HG03060 (cell line): Measurements from ENCODE around the gene GDF10.

Experiments
- ATAC-seq: cut with Tn5 transposase; IDR thresholded peaks from one replicate; pipeline ENCODE4 v1.9.1; 2021; ENCODE audit warnings: low read depth, moderate number of reproducible peaks; ENCODE audit not compliant: unreplicated experiment

Gene GDF10

DNA sequence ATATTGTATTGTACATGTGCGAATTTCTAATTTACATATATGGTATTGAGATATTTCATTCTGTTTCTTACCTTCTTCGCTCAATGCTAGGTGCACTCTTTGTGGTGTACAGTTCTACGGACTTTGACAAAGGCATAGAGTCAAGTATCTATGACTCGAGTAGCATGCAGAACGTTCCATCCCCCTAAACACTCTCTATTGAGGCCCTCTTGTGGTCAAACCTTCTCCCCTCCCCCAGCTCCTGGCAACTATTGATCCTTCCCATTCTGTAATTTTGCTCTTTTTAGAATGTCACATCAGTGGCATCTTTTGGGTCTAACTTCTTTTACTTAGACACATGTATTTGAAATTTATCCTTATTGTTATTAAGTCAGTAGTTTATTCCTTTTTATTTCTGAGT is 30.7 kb upstream of the GDF10 start:
- no peak for ATAC-seq

DNA sequence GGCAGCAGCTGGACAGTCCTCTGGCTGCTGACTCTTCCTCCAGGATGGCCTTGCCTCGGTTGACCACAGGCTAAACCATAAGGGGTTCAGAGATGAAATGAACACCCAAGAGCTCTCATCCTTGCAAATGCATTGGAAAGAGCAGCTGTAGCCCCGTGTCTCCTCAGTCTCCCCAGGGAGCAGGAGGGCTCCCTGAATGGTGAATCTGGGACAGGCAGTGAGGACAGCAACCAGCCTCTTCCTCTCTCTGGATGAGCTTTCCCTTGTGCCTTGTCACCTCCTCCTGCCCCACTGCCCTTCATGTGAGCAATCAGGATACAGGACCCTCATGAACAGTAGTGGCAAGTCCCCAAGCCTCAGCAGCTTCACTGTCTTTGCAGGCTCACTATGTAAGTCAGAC is 23.9 kb upstream of the GDF10 start:
- no peak for ATAC-seq

DNA sequence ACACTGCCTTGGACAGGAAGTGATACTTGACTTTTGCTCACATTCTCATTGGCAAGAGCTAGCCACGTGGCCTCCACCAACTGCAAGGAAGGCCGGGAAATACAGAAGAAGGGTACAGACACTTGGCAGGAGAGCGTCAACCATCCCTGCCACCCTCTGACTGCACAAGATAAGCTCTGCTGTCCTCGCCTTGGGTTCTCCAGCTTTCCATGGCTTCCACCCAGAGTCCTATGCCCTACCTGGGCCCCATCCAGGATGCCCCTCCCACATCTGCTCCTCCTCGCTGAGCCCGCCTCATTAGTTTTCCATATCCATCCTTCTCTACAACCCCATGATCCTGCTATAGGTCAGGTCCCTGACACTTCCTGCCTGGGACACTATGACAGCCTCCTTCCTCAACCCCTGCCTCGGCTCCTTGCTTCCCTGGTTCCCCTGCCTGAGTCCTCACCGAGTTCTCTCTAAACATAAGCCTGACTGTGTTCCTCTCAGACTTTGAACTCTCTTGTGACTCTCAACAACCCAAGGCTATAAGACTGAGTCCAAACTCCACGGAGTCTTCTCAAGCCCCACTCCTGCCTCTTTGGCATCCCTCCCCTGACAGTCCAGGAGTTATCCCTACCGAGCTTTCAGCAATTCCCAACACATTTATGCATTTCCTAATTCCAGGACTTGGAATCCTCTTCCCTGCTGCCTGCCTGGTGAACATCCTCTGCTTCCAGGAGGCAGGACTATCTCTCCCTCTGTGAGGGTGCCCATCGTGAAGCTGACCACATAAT is 23.2 kb upstream of the GDF10 start:
- no peak for ATAC-seq

DNA sequence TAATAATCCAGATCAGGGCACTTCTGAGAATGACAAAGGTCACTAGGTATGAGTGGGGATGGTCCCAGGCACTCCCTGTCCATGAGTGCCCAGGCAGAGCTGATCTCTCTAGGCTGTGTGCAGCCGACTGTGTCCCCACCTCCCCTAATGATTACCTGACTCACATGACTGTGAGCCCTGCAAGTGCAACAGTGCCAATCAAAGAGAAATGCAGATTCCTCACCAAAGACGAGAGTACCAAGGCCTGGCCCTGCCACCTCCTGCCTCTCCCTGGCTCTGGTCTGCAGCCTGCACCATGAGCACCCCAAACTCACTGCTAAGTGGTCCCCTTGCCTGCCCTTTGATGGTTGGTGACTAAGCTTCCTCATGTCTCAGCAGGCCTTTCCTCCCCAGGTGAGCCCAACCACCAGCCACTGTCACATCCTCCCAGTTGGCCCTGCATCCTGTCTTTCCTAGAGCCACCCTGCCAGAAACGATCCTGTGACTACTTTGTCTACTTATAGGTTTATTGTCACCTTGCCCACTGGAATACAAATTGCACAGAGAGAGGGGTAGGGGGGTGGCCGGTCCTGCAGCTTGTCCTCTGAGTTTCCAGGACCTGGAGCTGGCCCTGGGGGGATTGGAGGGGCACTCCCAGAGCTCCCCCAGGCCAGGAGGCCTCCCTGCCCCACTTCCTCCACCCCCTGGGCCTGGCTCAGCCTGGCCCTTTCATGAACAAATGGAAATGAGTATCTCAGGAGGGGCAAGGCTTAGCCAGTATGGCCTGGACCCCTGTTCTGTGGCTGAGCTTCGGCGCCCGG is 22.4 kb upstream of the GDF10 start:
- ATAC-seq = no peak

DNA sequence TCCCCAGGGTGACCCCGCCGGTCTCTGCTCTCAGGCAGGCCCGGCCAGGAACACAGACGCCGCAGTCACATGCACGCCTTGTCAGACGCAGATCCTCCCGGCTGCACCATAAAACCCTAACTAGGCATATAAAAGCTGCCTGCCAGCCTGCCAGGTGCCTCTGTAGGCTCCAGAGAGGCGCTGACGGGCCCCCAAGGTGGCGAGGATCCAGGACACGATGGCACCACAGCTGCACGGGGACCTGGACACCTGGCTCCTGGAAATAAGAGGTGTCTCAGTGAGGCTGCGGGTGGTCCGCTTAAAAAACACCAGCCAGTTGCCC is 21.9 kb upstream of the GDF10 start:
- ATAC-seq = no peak

DNA sequence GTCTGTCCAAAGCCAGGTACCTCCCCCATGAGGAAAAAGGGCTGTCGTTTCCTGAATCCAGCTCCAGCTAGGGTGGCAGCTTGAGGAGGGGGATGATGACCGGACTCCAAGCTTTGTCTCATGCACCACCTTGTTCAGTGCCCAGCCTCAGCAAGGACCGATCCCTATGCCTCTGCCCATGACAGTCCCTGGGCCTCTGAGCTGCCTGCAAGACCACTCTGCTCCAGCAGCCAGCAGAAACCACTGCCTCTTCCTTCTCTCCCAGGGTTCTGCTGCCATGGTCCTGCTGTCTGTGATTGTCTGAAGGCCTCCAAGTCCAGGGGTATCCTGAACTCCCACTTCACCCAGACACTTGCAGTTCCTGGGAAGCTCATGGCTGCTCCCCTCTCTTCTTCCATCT is 21.3 kb upstream of the GDF10 start:
- ATAC-seq = no peak

DNA sequence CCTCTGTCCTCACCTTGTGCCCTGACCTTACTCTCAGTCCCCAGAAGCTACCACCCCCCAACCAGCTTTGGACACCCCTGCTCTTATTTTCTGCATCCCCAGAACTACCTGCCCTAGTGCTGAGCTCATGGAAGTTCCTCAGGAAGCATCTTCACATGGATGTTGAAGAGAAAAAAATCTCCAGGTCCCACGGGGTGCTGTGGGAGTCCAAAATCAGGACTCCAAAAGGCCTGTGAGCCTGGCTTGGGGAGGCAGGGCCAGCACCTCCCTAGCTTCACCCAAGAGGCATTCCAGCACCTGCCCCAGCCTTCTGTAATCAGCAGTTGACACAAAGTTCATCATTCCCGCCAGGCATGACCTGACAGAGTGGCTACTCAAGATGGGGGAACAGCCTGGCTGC is 20.7 kb upstream of the GDF10 start:
- no peak for ATAC-seq

DNA sequence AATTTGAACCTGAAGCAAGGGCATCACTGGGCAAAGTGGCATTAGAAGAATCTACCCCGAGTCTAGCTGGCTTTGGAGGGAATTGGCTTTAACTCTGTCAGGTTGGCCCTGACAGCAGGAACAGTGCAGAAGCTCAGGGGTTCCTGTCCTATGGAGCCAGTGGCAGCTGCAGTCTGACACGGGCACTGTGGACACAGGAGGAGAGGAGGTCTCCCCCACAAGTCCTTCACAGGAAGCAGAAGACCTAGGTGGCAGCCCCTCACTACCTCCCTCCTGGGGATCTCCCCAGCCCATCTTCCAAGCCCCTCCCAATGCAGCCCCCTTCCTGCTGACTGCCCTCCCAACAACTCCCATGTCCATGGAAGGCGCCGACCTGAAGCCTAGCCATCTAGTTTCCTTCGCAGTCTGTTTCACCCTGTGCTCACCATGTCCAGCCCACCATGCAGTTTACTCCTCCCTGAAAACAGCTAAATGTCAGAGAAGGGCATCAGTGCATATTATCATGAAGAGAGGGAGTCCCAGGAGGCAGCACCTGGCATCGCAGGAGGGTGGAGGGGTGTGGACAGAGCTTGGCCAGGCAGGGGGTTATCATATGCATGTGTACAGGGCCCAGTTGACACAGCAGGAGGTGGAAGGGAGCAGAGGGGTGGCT is 17.9 kb upstream of the GDF10 start:
- ATAC-seq = no peak

DNA sequence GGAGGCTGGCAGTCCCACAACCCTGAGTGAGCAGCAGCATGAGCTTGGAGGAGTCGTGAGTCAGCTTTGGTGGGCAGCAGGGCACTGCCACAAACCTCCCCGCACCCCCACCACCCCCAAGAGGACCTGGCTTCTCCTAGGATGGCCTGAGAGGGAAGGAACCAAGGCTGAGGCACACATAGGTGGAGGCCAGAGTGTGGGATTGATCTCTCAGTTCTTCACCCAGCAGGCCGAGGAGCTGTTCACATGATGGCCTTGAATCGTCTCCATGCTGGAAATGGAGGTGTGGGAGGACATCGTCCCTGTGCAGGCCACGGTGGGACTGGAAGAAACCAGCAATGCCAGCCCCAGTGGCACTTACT is 17.4 kb upstream of the GDF10 start:
- no peak for ATAC-seq

DNA sequence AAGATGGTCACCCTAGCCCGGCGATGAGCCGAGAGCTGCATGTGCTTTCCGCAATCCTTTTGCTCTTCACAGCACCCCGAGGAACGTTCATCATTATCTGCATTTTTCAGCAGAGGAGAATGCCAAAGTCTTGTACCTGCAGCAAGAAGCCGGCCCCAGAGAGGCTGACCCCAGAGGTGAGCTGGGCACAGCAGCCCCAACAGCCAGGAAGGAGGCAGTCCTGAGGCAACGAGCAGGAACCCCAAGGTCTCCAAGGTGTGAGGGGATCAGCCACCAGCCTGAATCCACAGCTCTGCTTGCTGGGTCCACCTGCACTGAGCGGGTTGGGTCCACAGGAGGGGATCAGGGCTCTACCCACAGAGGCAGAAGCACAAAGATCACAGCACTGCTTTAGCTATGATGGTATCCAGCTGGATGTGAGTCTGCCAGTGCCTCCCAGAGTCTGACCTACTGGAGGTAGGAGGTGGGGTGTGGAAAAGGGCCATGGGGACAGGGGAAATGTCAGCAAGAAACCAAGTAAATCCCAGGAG is 16.8 kb upstream of the GDF10 start:
- ATAC-seq = no peak

DNA sequence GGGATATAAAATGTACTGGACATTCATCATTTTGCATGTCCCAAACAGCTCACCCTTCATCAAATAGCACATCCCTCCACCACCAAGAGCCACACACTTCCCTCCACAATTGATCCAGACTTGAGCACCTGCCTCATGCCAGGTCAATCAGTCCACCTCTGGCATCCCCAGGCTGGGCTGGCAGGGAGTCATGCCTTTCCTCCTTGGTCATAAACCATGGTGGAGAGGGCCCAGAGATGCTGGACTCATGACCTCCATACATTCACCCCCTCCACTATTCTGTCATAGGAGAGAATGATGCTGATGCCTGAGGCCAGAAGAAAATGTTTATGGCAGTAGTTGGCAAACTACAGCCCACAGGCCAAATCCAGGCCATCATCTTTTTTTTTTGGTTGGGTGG is 16.1 kb upstream of the GDF10 start:
- no peak for ATAC-seq

DNA sequence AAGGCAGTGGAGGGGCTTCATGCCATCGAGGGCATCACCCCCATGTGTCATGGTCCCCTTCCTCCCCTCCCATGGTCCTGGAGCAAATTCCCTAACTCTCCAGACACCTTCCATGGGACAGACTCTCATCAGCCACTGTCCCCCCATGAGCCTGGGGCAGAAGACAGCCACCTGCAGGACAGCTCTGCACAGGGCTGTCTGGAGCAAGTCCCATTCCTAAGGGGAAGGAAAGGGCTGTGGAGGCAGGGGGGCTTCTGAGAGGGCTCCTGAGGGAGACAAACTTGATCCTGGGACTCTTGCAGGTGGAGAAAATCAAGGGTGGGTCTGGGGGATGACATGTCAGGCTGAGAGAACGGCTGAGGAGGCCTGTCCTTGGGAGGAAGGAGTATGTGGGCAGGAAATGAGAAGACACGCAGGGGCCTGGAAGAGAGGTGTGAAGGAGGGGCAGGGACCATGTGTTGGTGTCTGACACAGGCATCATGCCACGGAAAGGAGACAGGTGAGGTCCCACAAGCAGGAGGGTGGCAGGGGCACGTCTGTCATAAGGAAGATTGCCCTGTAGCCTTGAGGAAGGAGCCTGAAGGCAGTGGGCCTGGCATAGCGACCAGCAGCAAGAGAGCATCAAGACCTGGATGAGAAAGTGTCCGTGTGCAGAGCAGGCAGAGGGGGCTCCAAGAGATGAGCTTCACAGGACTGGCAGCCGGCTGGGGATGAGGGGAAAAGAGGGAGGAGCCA is 14.4 kb upstream of the GDF10 start:
- ATAC-seq = no peak

DNA sequence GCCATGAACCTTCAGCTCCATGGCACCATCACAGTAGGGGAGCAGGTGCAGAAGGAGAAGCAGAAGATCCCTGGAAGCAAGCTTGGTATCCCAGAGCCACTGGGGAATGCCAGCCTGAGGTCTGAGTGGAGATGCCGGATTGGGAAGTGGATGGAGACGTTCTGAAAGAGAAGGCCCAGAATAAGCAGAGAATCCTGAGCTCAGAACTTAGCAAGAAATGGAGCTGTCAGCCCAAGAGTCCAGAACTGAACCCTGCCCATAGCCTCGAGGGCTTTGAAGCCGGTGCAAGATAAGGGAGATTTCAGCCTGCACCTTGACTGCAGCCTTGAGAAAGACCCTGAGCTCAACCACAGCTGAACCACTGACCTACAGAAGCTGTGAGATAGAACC is 13.9 kb upstream of the GDF10 start:
- no peak for ATAC-seq

DNA sequence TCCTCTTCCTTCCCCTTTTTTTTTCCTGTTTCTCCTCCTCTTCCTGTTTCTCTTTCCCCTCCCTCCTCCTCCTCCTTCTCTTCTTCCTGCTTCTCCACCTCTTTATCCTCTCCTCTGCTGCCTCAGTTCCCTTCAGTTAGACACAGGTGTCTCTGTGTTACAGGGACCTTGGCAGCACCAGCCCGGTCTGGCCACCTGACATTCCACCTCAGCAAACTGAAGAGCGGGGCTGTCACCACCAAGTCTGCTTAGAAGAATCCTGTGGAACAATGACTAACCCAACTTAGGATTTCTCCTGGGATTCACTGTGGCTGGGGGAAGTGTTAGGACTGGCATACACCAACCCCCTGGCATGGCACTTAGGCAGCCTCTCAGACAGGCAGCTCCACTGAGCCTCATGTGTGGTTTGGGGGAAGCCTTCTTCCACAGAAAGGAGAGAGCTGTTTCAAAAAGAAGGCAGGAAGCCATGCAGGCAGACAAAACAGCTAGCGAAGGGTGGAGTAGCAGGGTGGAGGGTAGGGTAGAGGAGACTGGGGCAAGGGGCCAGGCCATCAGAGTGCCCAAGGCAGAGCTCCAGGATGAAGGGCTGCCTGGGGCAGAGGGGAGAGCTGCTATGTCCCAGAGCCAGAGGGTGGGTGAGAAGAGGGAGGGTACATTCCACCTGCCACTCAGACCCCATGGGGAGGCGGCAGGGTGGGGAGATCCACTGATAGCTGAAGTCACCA is 13.2 kb upstream of the GDF10 start:
- ATAC-seq = no peak

DNA sequence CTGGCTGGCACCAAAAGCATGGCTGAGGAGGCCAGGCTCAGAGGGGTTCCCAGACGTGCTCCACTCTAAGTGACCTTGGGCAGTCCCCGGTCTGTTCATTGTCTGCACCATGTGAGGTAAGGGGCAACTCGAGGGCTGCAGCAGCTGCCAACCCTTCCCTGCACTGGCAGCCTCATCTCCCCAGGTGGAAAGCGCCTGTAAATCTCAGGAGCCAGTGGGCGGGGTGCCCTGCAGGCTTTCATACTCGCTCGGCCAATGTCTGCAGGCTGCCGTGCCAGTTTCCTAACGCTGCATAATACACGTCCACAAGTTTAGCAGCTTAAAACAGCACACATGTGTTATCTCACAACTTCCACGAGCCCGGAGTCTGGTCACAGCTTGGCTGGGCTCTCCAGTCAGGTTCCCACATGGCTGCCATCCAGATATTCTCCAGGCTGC is 12.6 kb upstream of the GDF10 start:
- no peak for ATAC-seq

DNA sequence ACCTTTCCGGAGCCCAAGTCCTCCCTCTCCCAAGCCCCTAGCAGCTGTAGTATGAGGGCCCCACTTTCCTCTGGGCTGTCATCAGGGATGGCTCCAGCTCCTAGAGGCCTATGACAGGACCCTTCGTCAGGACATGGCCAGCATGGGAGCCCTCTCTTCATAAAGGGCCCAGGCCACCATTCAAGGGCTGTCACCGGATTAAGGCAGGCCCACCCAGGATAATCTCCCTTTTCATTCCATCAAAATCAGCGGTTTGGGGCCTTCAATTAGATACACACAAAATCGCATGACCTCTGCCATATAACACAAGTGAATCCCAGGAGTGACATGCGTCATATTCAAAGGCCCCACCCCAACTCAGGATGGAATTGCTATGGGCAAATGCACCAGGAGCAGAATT is 12.2 kb upstream of the GDF10 start:
- no peak for ATAC-seq

DNA sequence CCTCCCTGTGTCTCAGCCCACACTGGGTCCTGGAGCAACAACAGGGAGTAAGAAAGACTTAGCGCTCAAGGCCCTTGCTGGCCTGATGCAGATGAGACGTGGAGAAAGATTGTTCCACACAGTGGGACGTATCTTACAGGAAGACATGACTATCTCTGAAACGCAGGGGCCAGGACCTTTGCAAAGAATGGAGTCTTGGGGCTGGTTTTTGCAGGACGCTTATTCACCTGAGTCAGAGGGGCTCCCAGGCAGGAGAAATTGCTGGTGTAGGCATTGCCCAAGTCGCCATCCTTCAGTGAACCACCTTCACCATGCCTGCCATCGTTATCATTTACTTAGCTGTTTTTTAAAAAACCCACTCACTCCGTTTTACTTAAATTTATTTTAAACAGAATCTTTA is 11.8 kb upstream of the GDF10 start:
- no peak for ATAC-seq

DNA sequence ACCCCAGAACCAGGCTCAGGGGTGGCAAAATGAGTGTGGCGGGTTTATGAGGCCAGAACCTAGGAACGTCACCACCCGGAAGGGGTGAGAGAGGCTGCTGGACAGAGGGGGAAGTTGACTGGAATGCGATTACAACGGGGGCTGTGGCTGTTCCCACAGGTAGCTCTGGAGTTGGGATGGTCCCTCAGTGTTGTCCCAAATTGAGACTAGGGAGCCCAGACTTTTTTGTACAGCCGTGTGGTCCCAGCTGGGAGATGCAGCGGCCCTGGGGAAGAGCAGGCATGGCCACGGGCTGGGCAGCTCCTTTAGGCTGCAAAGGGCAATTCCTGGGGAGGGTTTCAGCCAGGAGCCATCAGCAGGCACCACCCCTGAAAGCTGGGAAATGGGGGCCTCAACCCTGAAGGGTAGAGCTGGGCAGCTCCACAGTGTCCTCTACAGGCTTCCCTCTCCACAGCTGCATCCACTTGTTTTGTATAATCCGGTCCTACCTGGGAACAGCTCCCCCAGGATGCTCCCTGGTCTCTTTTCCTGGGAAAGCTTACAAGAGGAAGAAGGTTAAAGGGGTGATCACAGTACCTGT is 11.0 kb upstream of the GDF10 start:
- ATAC-seq = no peak

DNA sequence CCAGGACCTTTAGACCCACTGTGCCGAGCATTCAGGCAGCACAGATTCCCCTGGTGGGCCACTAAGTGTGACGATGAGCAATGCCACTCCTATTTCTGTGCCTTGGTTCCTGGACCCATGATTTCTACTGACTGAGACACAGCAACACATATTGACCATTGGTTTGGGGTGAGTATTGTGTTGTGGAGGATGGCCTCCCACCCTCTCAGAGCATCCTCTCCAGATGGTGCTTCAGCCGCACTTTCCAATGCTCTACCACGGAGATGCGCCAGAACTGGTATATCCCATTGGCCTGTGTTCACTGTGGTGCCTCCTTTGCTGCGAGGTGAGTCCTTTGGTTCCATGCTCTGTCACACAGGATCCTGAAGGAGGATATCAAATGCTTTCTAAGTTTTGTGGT is 10.1 kb upstream of the GDF10 start:
- ATAC-seq = no peak

DNA sequence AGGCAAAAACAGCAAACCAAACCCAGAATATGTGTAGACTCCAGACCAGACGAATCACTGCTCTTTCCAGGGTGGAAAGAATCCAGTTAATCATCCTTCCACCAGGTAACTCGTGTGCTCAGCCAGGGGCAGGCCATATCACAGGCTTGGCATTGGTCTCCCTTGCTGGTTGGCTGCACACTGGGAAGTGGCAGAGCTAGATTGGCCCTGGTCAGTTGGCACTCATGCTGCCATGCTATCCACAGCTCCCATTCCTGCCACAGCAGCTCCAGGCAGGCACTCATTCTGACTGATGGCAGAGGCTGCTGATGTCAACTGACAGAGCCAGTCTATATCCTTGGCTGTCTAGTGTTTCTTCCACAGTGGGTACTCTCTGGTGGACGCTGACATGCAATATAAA is 9.7 kb upstream of the GDF10 start:
- ATAC-seq = no peak
